Colonic mucosa (tissue), 4 donors: ENCODE results near the gene TTLL3. TPM values are rescaled to one million over a fixed set of nuclear protein-coding genes. Genes with fewer than 3 reads are reported as not detected.

Experiments
- DNase-seq: peaks from one replicate; pipeline ENCODE4 v3.0.0-alpha.2; 2020
- H3K27ac ChIP-seq: fragments of 200-600 bp; one replicate; pipeline ENCODE4 v1.8.0; 2021
- H3K27me3 ChIP-seq: fragments of 200-600 bp; one replicate; pipeline ENCODE4 v1.8.0; 2021
- H3K36me3 ChIP-seq: fragments of 200-600 bp; one replicate; pipeline ENCODE4 v1.8.0; 2021
- H3K4me1 ChIP-seq: fragments of 200-600 bp; one replicate; pipeline ENCODE4 v1.8.0; 2021; ENCODE audit warnings: mild to moderate bottlenecking
- H3K4me3 ChIP-seq: fragments of 200-600 bp; one replicate; pipeline ENCODE4 v1.8.0; 2021
- H3K9ac ChIP-seq, 2 donors: one replicate each; pipeline ENCODE4 v1.7.0; 2013; ENCODE audit warnings: control low read depth in 2 of 2, low read depth in 2 of 2, low read length in 2 of 2
- H3K9me3 ChIP-seq: fragments of 200-600 bp; one replicate; pipeline ENCODE4 v1.8.0; 2021
- intact Hi-C: fragments of 100-400 bp; cut with DNase I; formaldehyde crosslinking; loops from one replicate; pipeline ENCODE4 v1.14.1; 2022
- total RNA-seq, 2 donors: library from RNA; stranded (reverse); fragmentation: NEBNext Ultra II Directional in 1 of 2; extraction: Animal tissue kit (Norgen Biotek cat#: 25700) in 1 of 2; gene quantifications; one replicate each; pipeline ENCODE4 v1.2.1, GENCODE V29; 2021
- TF ChIP-seq, protein P1 (sequence below): fragments of 200-600 bp; IDR thresholded peaks from one replicate; pipeline ENCODE4 v1.8.0; 2022; ENCODE audit warnings: antibody characterized with exemption, mild to moderate bottlenecking
- donor health status: healthy.
- donor health status: DM: no; HTN: no; CAD: no.
- donor health status: DM: no; HTN: no; CAD: no.

The TTLL3 gene
- total RNA-seq, 2 donors from 2014 or later = 25.0 to 28.7 TPM

DNA sequence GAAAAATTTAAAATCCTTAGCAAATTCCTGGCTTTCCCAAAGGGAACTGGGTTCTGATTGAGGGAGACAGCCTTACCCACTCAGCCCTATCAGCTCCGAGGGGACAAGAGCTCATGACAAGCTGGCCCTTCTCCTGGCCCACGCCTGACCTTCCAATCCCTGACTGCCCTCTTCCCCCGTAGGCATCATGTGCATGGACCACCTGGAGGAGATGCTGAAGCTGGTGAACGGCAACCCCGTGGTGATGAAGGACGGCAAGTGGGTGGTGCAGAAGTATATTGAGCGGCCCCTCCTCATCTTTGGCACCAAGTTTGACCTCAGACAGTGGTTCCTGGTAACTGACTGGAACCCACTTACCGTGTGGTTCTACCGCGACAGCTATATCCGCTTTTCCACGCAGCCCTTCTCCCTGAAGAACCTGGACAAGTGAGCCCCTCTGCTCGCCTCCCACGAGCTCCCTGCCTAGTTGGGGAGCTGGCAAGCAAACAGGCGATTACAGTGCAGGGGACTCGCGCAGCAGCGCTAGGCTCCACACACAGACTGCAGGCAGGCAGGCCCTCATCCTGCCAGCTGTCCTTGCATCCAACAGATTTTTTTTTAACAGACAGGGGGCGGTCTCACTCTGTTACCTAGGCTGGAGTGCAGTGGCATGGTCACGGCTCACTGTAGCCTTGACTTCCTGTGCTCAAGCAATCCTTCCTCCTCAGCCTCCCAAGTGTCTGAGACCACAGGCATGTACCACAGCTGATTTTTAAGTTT lies 16.9 kb downstream of the TTLL3 start:
- intact Hi-C loops = no loop called here
- H3K36me3 ChIP-seq = no peaks in the 10 kb centered on the region
- no peaks in the 10 kb centered on the region for H3K27me3 ChIP-seq
- no peak overlapping the region for H3K27ac ChIP-seq
- TF ChIP-seq, protein P1, sequence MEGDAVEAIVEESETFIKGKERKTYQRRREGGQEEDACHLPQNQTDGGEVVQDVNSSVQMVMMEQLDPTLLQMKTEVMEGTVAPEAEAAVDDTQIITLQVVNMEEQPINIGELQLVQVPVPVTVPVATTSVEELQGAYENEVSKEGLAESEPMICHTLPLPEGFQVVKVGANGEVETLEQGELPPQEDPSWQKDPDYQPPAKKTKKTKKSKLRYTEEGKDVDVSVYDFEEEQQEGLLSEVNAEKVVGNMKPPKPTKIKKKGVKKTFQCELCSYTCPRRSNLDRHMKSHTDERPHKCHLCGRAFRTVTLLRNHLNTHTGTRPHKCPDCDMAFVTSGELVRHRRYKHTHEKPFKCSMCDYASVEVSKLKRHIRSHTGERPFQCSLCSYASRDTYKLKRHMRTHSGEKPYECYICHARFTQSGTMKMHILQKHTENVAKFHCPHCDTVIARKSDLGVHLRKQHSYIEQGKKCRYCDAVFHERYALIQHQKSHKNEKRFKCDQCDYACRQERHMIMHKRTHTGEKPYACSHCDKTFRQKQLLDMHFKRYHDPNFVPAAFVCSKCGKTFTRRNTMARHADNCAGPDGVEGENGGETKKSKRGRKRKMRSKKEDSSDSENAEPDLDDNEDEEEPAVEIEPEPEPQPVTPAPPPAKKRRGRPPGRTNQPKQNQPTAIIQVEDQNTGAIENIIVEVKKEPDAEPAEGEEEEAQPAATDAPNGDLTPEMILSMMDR = no peak
- H3K9ac ChIP-seq = no peak overlapping the region
- DNase-seq = peak; percentile 38
- H3K9me3 ChIP-seq = no peaks in the 10 kb centered on the region
- no peak overlapping the region for H3K4me3 ChIP-seq
- H3K4me1 ChIP-seq = no peaks in the 10 kb centered on the region

DNA sequence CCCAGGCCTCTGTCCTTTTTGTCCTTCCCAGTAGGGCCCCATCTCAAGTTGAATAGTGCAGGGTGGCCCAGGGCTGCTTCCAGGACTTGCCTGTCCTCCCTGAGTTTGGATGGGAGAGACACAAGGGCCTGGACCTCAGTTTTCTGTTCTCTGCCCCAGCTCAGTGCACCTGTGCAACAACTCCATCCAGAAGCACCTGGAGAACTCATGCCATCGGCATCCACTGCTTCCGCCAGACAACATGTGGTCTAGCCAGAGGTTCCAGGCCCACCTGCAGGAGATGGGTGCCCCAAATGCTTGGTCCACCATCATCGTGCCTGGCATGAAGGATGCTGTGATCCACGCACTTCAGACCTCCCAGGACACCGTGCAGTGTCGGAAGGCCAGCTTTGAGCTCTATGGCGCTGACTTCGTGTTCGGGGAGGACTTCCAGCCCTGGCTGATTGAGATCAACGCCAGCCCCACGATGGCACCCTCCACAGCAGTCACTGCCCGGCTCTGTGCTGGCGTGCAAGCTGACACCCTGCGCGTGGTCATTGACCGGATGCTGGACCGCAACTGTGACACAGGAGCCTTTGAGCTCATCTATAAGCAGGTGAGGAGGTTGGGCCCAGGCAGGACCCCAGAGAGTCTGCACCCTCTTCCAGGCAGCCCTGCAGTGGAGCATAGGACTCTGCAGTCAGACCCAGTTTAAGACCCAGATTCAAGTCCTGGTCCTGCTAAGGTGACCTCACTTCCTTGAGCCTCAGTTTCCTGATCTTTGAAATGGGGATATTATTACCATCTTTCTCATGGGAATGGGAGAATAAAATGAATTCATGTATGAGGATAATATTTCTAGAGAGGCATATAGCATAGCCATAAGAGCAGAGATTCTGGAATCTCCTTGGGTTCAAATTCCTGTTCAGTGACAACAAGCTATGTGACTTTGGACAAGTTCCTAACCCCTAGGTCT lies 19.0 kb downstream of the TTLL3 start:
- H3K9me3 ChIP-seq = no peaks in the 10 kb centered on the region
- H3K36me3 ChIP-seq = no peaks in the 10 kb centered on the region
- DNase-seq = no peak
- H3K4me3 ChIP-seq = no peak overlapping the region
- intact Hi-C loops = no loop called here
- no peaks in the 10 kb centered on the region for H3K27me3 ChIP-seq
- TF ChIP-seq, protein P1 = no peak
- no peaks in the 10 kb centered on the region for H3K4me1 ChIP-seq
- H3K9ac ChIP-seq = no peak overlapping the region
- H3K27ac ChIP-seq = no peak overlapping the region

DNA sequence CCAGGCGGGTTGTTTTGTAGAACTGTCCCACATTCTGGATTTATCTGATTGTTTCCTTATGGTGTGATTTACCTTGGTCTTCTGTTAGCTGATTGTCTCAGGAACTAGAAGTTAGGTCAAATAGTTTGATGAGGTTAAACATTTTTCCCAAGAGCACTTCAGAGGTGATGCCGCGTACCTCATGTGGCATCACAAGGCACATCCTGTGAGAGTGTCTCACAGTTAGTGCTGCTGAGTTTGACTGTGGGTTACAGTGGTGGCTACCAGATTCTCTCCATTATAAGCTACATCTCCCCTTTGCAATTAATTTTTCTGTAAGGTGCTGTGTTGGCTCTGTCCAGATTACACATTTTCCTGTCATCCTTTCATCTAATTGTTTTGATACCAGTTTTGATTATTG lies 21.2 kb downstream of the TTLL3 start:
- H3K9ac ChIP-seq = no peak overlapping the region
- H3K9me3 ChIP-seq = no peaks in the 10 kb centered on the region
- intact Hi-C loops = no loop called here
- no peaks in the 10 kb centered on the region for H3K36me3 ChIP-seq
- no peak overlapping the region for H3K4me3 ChIP-seq
- no peak for DNase-seq
- no peaks in the 10 kb centered on the region for H3K27me3 ChIP-seq
- TF ChIP-seq, protein P1 = no peak
- H3K4me1 ChIP-seq = no peaks in the 10 kb centered on the region
- H3K27ac ChIP-seq = no peak overlapping the region

DNA sequence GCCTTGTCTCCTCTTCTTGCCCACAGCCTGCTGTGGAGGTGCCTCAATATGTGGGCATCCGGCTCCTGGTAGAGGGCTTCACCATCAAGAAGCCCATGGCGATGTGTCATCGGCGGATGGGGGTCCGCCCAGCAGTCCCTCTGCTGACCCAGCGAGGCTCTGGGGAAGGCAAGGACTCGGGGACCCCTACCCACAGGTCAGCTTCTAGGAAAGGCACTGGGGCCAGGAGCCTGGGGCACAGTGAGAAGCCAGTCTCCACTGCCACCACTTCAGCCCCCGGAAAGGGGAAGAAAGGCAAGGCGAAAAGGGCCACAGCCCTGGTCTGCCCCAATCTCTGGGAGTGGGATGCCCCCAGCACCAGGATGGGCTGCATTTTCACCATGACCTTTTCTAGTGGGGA lies 23.0 kb downstream of the TTLL3 start:
- TF ChIP-seq, protein P1 = no peak
- Histone ChIP-seq H3K4me3 (no peak overlapping the region), H3K9me3 (no peaks in the 10 kb centered on the region), H3K27ac (no peak overlapping the region), H3K4me1 (no peaks in the 10 kb centered on the region), H3K27me3 (no peaks in the 10 kb centered on the region), H3K36me3 (no peaks in the 10 kb centered on the region), H3K9ac (no peak overlapping the region)
- DNase-seq = no peak
- intact Hi-C loops = no loop called here

DNA sequence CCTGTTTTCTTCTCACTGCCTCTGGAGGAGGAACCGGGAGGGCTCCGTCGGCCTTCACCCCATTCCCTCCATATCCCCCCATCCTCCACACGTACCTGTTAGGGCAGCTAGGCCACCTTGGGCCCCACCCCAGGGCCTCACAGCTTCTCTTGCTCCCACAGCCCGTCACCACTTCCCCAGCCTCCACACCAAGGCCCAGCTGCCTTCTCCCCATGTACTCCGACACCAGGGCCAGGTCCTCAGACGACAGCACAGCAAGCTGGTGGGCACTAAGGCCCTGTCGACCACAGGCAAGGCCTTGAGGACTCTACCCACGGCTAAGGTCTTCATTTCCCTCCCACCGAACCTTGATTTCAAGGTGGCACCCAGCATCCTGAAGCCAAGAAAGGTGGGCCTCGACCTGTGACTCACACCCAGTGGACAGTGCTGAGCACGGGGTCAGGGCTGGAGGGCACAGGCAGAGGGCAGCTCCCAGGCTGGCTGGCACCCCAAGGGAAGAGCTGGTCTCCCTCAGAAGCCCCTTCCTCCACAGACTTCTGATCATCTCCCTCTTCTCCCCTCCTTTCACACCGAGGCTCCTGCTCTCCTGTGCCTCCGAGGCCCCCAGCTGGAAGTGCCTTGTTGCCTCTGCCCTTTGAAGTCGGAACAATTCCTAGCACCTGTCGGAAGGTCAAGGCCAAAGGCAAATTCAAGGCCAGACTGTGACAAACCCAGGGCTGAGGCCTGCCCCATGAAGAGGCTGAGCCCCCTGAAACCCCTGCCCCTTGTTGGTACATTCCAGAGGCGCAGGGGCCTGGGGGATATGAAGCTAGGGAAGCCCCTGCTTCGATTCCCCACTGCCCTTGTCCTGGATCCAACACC lies 24.7 kb downstream of the TTLL3 start:
- intact Hi-C loops = no loop called here
- no peaks in the 10 kb centered on the region for H3K27me3 ChIP-seq
- TF ChIP-seq, protein P1 = no peak
- H3K4me1 ChIP-seq = no peaks in the 10 kb centered on the region
- no peak for DNase-seq
- no peak overlapping the region for H3K4me3 ChIP-seq
- H3K9me3 ChIP-seq = no peaks in the 10 kb centered on the region
- no peak overlapping the region for H3K27ac ChIP-seq
- H3K36me3 ChIP-seq = no peaks in the 10 kb centered on the region
- no peak overlapping the region for H3K9ac ChIP-seq
